ENCODE data around the gene THSD4.
A peak's percentile ranks its signal among the peaks of the same experiment; 100 is the strongest.

Gene THSD4

GRCh38 chr15:71440489-71441110, 325.3 kb downstream of the THSD4 start:
- no peak for DNase-seq

- DNase-seq, result peak; percentile 16
These were observed 328.3 kb downstream of the THSD4 start for GRCh38 chr15:71443538-71443937.

DNA sequence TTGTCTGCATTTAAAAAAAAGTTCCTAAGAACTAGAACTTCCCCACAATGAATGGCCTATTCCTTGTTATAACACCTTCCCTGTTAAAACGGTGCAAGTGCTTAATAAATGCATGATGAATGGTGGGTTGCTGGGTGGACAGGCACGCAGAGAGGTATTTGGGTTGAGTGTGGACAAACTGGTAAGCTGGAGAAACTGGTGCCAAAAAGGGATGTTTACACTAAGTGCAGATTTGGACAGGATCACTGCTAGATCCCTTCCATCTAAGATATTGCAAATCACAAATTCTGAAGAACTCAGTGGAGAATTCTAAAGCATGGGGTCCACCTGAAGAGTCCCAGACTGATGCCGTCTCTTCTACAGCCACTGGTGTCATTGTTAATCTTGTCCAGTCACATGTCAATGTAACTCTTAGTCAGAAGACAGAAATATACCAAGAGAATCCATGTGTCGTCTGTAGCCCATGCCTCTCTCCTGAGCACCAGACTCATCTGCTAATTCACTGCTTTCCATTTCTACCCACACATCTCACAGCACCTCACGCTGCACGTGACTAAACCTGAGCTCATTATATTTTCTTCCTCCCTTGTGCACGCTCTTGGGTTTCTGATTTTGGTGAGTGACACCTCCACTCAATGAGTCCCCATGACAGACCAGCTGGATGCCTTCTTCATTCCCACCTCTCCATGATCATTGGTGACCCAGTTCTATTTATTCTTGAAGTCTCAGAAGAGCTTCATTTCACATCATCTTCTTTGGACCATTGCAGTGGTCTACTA, 328.9 kb downstream of the THSD4 start:
- DNase-seq, result no peak

GRCh38 chr15:71444866-71445590, 329.8 kb downstream of the THSD4 start:
- no peak for DNase-seq

DNA sequence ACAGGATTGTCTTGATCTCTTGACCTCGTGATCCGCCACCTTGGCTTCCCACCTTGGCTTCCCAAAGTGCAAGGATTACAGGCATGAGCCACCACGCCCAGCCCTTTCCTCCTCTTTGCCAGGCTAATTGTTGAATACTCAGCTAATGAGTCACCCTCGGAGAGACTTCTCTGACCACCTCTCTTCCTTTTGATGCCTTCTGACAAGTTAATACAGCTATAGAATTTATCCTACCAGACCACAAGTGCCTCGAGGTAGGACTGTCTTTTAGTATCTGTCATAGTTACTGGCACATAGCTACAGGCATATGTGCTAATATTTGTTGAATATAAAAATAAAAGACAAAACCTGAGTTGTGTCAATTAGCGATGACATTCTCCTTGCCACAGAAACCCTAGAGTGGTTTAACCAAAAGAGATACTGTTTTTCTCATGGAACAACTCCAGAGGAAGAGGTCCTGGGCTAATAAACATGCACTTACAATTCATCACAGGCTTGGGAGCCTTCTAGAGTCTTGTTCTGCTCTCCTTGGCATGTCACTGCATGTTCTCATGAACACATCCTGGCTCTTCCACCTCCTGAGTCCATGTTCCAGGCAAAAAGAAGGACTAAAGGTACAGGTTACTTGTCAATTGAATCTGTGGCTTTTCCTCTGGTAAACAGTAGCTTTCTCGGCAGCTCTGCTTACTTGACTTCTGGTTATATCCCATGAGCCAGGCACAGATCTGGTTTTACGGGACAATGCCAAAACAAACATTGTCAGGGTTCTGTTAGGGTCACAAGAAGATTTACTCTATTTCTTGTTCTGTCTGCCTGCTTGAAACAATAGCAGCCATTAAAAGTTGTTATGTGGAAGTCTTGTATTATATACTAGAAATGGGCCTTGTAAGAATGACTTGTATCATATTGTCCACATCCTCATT, 332.3 kb downstream of the THSD4 start:
- DNase-seq, result no peak

GRCh38 chr15:71448688-71449114, 333.4 kb downstream of the THSD4 start:
- DNase-seq, result no peak

DNA sequence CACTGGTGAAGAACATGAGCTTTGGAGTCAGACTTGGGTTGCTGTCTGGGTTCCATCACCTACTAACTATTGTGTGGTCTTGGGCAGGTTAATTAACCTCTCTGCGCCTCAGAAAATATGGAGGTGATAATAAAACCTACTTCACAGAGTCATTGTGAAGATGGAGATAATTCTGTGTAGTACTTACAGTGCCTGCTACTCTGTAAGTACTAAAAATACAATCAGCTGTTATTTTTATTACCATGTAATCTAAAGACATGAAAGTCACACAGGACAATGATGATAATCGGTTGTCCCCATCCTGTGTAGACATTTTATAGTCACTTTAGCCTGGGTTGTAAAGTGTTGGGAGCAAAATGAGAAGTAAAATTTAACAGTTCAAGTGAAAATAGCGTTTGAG, 334.1 kb downstream of the THSD4 start:
- no peak for DNase-seq

GRCh38 chr15:71449956-71450355, 334.7 kb downstream of the THSD4 start:
- no peak for DNase-seq

DNA sequence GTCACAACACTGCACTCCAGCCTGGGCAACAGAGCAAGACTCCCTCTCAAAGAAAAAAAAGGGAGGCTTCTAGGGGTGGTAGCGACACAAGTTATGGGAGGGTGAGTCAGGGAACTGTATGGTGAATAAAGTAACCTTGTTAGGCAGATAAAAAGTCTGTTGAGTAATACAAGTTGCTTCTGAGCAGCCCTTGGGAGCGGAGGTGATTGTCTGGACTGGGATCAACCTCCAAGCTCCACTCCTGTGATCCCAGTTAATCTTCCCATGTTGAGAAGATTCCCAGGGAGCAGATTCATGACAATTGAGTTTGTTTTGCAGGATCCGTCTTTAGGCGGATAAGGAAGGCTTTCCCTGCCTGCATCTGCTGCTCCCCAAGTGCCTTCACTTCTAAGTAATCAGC, 335.9 kb downstream of the THSD4 start:
- no peak for DNase-seq

- DNase-seq, result no peak
These were observed 337.6 kb downstream of the THSD4 start for GRCh38 chr15:71452893-71453292.

DNA sequence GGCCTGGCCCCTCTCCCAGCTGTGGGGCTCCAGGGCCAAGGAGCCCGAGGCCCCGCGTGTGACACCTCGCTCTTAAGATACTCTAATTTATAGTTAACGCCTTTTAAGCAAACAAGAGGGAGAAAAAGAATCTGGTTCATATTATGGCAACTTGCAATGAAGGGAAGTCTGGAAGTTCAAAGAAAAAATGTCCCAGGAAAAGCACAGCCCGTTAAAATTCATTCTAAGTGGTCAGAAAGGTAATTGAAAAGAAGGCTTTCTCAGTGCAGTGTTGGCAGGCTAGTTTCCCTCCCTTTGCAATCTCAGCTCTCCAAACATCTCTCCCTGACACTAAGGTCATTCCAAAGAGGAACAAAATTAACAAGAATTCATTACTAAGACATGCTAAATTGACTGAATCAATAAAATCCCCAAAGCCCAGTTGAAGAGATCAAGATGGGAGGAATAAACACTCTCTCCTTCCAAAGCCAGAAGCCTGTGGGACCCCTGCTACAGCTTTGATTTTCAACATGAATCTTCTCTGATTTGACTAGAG, 339.3 kb downstream of the THSD4 start:
- no peak for DNase-seq

GRCh38 chr15:71455107-71455506, 339.8 kb downstream of the THSD4 start:
- DNase-seq, result no peak

- no peak for DNase-seq
These were observed 340.6 kb downstream of the THSD4 start for GRCh38 chr15:71455878-71456277.

GRCh38 chr15:71456362-71456761, 341.1 kb downstream of the THSD4 start:
- no peak for DNase-seq

- no peak for DNase-seq
These were observed 341.5 kb downstream of the THSD4 start for GRCh38 chr15:71456811-71457210.

DNA sequence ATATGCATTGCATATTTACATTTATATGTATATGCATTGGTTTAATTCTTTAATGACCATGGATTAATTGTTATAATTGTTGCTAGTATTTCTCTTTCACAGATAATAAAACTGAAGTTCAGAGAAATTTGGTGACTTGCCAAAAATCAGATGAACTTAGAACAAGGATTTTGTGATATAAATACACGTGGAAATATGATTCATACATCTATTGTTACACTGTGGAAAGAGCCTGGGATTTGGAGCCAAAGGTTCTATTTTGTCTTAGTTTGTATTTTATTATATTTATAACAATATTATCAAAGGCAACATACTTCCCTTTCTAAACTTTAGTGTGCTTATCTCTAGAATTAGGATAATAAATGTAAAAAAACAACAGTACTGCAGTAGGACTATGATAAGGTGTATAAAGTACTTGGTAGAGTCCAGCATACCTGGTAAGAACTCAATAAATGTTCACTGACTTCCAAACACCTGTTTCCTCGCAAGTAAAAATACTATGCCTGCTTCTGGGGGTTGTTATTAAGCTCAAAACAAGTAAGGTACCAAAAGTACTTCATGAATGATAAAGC, 342.9 kb downstream of the THSD4 start:
- no peak for DNase-seq

- no peak for DNase-seq
These were observed 346.5 kb downstream of the THSD4 start for GRCh38 chr15:71461748-71462147.

DNA sequence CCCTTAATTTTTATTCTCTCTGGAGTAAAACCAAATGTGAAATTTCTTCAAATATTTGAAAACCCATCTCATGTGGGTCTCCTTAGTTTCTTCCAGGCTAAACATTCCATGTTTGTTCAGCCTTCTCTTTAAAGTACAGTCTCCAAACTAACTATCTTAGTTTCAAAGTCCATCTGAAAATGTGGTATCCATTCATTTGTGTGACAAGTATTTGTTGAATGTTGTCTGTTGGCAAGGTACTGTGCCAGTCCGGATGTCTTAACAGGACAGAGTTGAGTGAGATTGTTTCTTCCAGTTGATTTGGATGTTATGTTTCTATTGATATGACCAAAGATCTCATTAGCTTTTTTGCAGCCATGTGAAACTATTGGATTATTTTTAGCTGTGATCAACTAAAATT, 347.4 kb downstream of the THSD4 start:
- DNase-seq, result no peak

GRCh38 chr15:71463156-71463665, 347.9 kb downstream of the THSD4 start:
- no peak for DNase-seq

- no peak for DNase-seq
These were observed 350.1 kb downstream of the THSD4 start for GRCh38 chr15:71465131-71465955.

GRCh38 chr15:71468715-71469114, 353.4 kb downstream of the THSD4 start:
- no peak for DNase-seq

All from T-helper 9 cell (primary cell).